HEK293 (cell line): Measurements from ENCODE around the gene WDR64.

Experiments
- CTCF ChIP-seq: fragments of 450-650 bp; formaldehyde crosslinking; IDR thresholded peaks from 2 replicates; pipeline ENCODE4 v1.5.1; 2016; ENCODE audit warnings: missing biosample characterization, missing genetic modification characterization
- PRDM10 ChIP-seq: fragments of 450-650 bp; formaldehyde crosslinking; IDR thresholded peaks from 2 replicates; pipeline ENCODE4 v1.5.1; 2016; ENCODE audit warnings: missing biosample characterization, missing genetic modification characterization
- ZNF23 ChIP-seq: fragments of 450-650 bp; formaldehyde crosslinking; IDR thresholded peaks from 2 replicates; pipeline ENCODE4 v1.5.1; 2016; ENCODE audit warnings: missing biosample characterization, missing genetic modification characterization, borderline replicate concordance

GRCh38 chr1:241627453-241628259 is 24.4 kb upstream of the WDR64 start:
- TF ChIP-seq CTCF: peak; percentile 62
- no peak for TF ChIP-seq PRDM10 (tag by site-specific recombination)
- TF ChIP-seq ZNF23 (tag by site-specific recombination): no peak
